HG02759 (cell line): Measurements from ENCODE around the gene DAP3.
"Not testable (repeated sequence)": the region's sequence is repeated elsewhere in the genome, so short reads cannot be mapped to it uniquely, and the experiment has no call there.

Experiments used
- ATAC-seq: cut with Tn5 transposase; IDR thresholded peaks from one replicate; pipeline ENCODE4 v1.9.1; 2021; ENCODE audit warnings: mild to moderate bottlenecking, moderate library complexity; ENCODE audit not compliant: unreplicated experiment

Gene DAP3

GRCh38 chr1:155680531-155680930 is 8.4 kb upstream of the DAP3 start:
- ATAC-seq = no peak

DNA sequence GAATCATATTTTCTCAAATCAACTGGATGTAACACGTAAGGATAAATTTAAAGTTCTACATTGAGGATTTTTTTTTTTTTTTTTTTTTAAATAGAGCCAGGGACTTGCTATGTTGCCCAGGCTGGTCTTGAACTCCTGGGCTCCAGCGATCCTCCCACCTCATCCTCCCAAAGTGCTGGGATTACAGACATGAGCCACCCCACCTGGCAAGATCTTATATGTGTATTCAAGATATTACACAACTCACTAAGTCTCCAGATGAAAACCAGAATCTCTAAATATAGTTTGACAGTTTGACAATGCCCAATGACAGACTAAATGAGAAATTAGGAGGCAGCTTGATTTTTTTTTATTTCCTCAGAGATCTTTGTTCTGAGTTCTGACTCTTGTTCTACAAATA is 7.1 kb upstream of the DAP3 start:
- no peak for ATAC-seq

- ATAC-seq = peak; percentile 20
These were observed 1.1 kb upstream of the DAP3 start for GRCh38 chr1:155687705-155688323.

GRCh38 chr1:155688324-155689080 is 389 bp upstream of the DAP3 start, which contains the start of gene YY1AP1:
Gene YY1AP1 (minus strand): TSS chr1:155688774. CDS start chr1:155680436, 8,338 bp downstream.
- peak; percentile 86 for ATAC-seq

DNA sequence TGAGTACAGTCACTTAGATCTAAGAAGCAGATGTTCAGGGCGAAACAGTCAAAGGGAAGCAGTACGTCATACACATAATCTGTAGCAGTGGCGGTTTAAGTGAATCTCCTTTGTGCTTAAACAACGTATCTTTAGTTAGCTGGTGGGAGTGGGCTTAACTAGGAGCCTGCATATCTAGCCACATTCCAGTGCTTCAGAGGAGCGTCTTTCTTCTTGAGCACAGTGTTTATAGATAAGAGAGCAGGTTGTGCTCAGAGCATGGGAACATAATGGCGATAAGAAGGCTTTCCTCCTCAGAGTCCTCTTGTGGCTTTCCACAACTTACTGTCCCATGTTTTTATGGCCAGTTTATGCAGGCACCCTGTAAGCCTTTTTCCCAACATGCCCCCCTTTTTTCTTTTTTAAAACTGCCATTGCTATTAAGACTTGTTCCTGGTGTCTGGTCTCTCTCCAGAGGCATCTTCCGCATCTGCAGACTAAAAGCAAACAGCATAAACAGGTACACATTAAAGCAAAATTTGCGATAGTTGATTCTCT is 3.2 kb downstream of the DAP3 start:
- ATAC-seq = no peak

DNA sequence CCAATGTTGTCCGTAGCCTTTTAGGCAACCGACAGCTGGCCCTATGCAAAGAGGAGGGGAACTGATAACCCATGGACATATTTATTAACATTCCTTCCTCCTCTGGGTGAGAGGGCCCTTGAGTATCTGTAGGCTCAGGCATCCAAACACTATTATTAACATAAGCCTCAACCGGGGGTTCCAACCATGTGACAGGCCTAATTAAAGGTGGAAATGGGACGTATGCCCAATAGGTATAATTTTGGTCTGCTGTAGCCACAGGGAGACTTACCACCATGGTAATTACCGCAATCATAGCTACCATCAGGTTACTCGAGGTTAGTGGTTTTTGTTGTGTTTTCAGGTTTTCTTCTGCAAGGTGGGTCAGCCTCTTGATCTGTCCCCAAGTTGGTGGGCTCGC is 5.3 kb downstream of the DAP3 start:
- no peak for ATAC-seq

- no peak for ATAC-seq
These were observed 6.2 kb downstream of the DAP3 start for GRCh38 chr1:155695072-155695471.

- ATAC-seq = no peak
These were observed 6.7 kb downstream of the DAP3 start for GRCh38 chr1:155695608-155696007.

GRCh38 chr1:155696524-155696923 is 7.6 kb downstream of the DAP3 start:
- ATAC-seq = no peak

- ATAC-seq = no peak
These were observed 8.2 kb downstream of the DAP3 start for GRCh38 chr1:155697046-155697445.

- not testable (repeated sequence) for ATAC-seq
These were observed 8.7 kb downstream of the DAP3 start for GRCh38 chr1:155697616-155698015.

DNA sequence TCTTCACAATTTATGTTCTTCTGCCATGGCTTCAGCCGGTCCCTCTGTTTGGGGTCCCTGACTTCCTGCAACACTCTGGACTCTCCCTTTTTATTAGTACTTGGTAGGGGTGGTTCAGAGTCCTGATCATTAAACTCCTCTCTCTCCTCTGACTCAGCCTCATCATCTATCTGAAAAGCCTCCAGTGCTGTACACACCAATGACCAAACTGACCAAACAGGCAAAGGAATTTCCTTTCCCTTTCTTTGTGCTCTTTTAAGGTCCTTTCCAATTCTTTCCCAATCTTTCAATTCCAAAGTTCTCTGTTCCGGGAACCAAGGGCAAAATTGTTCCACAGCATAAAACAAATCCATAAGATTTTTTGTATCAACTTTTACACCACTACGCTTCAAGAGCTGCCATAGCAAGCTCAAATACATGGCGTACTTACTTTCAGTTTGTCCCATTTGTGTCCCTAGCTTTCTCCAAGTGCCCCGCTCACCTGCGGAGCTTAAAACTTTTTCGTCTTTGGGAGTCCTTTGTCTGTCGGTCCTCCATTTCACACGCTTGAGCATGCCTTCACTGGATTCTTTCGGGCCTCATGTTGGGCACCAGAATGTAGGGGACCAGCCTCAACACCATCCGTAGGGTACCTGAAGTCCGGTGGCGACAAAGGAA is 9.6 kb downstream of the DAP3 start:
- ATAC-seq = no peak

DNA sequence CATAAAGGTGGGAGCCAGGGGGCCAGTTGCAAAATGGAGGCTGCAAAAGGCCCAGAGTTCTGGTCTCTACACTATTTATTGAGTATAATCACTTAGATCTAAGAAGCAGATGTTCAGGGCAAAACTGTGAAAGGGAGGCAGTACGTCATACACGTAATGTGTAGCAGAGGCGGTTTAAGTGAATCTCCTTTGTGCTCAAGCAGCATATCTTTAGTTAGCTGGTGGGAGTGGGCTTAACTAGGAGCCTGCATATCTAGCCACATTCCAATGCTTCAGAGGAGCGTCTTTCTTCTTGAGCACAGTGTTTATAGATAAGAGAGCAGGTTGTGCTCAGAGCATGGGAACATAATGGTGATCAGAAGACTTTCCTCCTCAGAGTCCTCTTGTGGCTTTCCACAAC is 10.2 kb downstream of the DAP3 start:
- ATAC-seq = not testable (repeated sequence)

- not testable (repeated sequence) for ATAC-seq
These were observed 12.8 kb downstream of the DAP3 start for GRCh38 chr1:155701675-155702074.

- ATAC-seq = no peak
These were observed 14.3 kb downstream of the DAP3 start for GRCh38 chr1:155703216-155703615.

DNA sequence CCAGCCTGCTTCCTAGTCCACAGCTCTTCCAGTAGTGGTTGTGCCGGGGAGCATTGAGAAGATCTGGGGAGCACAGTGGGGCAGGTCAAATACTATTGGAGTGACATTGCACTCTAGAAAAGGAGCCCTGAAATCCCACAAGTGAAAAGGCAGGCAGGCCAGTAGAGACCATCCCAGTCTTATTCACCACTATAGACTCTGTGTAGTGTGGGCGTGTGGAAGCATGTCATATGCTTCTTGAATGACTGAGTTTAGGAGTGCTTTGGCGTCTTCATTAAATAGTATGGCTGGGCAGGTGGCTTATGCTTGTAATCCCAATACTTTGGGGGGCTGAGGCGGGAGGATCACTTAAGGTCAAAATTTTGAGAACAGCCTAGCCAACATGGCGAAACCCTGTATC is 15.5 kb downstream of the DAP3 start:
- not testable (repeated sequence) for ATAC-seq

- no peak for ATAC-seq
These were observed 17.2 kb downstream of the DAP3 start for GRCh38 chr1:155706139-155706538.

- ATAC-seq = no peak
These were observed 20.5 kb downstream of the DAP3 start for GRCh38 chr1:155709391-155709790.

GRCh38 chr1:155711457-155711856 is 22.6 kb downstream of the DAP3 start:
- not testable (repeated sequence) for ATAC-seq

GRCh38 chr1:155712636-155713035 is 23.7 kb downstream of the DAP3 start:
- not testable (repeated sequence) for ATAC-seq

DNA sequence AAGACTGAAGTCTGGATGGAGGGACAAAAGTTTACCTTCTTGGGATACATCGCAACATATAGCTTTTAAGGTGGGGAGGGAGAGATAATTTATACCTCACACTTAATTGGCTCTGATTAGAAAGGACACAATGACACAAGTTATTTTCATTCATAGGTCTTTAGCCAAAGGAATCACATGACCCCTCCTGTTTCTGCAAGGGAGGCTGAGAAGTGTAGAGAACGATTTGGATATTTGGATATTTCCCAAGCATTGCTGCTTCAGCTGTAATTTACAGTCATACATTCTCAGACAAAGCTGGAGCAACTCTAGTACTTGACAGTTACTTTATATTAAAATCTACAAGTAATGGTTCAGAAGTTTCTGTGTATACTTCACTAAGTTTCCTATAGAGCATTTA is 24.2 kb downstream of the DAP3 start:
- ATAC-seq = no peak

DNA sequence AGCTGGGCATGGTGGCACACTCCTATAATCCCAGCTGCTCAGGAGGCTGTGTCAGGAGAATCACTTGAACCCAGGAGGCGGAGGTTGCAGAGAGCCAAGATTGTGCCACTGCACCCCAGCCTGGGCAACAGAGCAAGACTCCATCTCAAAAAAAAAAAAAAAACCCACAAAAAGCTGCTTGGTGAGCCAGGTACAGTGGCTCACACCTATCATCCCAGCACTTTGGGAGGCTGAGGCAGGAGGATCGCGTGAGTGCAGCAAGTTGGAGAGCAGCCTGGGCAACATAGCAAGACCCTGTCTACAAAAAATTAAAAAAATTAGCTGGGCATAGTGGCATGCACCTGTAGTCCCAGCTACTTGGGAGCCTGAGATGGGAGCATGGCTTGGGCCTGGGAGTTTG is 26.2 kb downstream of the DAP3 start:
- ATAC-seq = not testable (repeated sequence)
